Nephron (organoid): ENCODE measurements around the gene ZFY.

Experiments
- H3K27ac Mint-ChIP-seq, 3 experiments: 2 replicates each; pipeline ENCODE4 v1.8.0; 2020; ENCODE audit warnings: mixed read lengths in 3 of 3, mild to moderate bottlenecking in 2 of 3, moderate library complexity in 1 of 3
- H3K27me3 Mint-ChIP-seq: 2 replicates; pipeline ENCODE4 v1.8.0; 2021; ENCODE audit warnings: low read depth, mild to moderate bottlenecking, moderate library complexity, mixed read lengths
- H3K36me3 Mint-ChIP-seq: 2 replicates; pipeline ENCODE4 v1.8.0; 2020; ENCODE audit warnings: low read depth, mixed read lengths
- H3K4me1 Mint-ChIP-seq: 2 replicates; pipeline ENCODE4 v1.8.0; 2020; ENCODE audit warnings: mixed read lengths
- H3K4me3 Mint-ChIP-seq, 3 experiments: 2 replicates each; pipeline ENCODE4 v1.8.0; 2020; ENCODE audit warnings: mild to moderate bottlenecking in 3 of 3, mixed read lengths in 3 of 3, moderate library complexity in 2 of 3
- H3K9me3 Mint-ChIP-seq: 2 replicates; pipeline ENCODE4 v1.8.0; 2020; ENCODE audit warnings: mixed read lengths
- CTCF ChIP-seq, 3 experiments: fragments of 200-600 bp; sonication (generic); IDR thresholded peaks; one replicate each; pipeline ENCODE4 v1.5.0; 2021; ENCODE audit warnings: antibody characterized with exemption in 3 of 3; ENCODE audit not compliant: unreplicated experiment in 3 of 3

The ZFY gene

GRCh38 chrY:2907356-2907755 is 27.8 kb upstream of the ZFY start:
- H3K9me3 Mint-ChIP-seq: no peaks in the 10 kb centered on the region
- H3K4me3 Mint-ChIP-seq: no peak overlapping the region

GRCh38 chrY:2913066-2913815 is 21.9 kb upstream of the ZFY start:
- H3K27me3 Mint-ChIP-seq: no peaks in the 10 kb centered on the region
- no peaks in the 10 kb centered on the region for H3K36me3 Mint-ChIP-seq
- H3K4me1 Mint-ChIP-seq: no peaks in the 10 kb centered on the region
- H3K27ac Mint-ChIP-seq: no peak overlapping the region
- no peak overlapping the region for H3K4me3 Mint-ChIP-seq
- TF ChIP-seq CTCF (IDR thresholded peaks at IDR 0.05; ENCODE audit: unreplicated experiment in 3 of 3): no peak
- no peaks in the 10 kb centered on the region for H3K9me3 Mint-ChIP-seq

More at GRCh38 chrY:2907356-2907755, 27.8 kb upstream of the ZFY start:
- Mint-ChIP-seq H3K27ac (no peak overlapping the region), H3K4me1 (no peaks in the 10 kb centered on the region), H3K36me3 (no peaks in the 10 kb centered on the region), H3K27me3 (no peaks in the 10 kb centered on the region)
- TF ChIP-seq CTCF (IDR thresholded peaks at IDR 0.05; ENCODE audit: unreplicated experiment in 3 of 3): no peak

GRCh38 chrY:2934078-2934477 is 1.1 kb upstream of the ZFY start:
- no peaks in the 10 kb centered on the region for H3K27me3 Mint-ChIP-seq
- TF ChIP-seq CTCF (IDR thresholded peaks at IDR 0.05; ENCODE audit: unreplicated experiment in 3 of 3): no peak
- no peak overlapping the region for H3K27ac Mint-ChIP-seq
- H3K4me1 Mint-ChIP-seq: no peaks in the 10 kb centered on the region
- no peaks in the 10 kb centered on the region for H3K9me3 Mint-ChIP-seq
- no peaks in the 10 kb centered on the region for H3K36me3 Mint-ChIP-seq
- H3K4me3 Mint-ChIP-seq: no peak overlapping the region

- H3K9me3 Mint-ChIP-seq: no peaks in the 10 kb centered on the region
- TF ChIP-seq CTCF (IDR thresholded peaks at IDR 0.05; ENCODE audit: unreplicated experiment in 3 of 3): no peak
- no peaks in the 10 kb centered on the region for H3K36me3 Mint-ChIP-seq
- no peak overlapping the region for H3K4me3 Mint-ChIP-seq
- no peaks in the 10 kb centered on the region for H3K4me1 Mint-ChIP-seq
- no peak overlapping the region for H3K27ac Mint-ChIP-seq
- no peaks in the 10 kb centered on the region for H3K27me3 Mint-ChIP-seq
Measured at GRCh38 chrY:2935716-2936435, 695 bp downstream of the ZFY start.

GRCh38 chrY:2936436-2936750 is 1.2 kb downstream of the ZFY start:
- TF ChIP-seq CTCF (IDR thresholded peaks at IDR 0.05; ENCODE audit: unreplicated experiment in 3 of 3): no peak
- no peak overlapping the region for H3K27ac Mint-ChIP-seq
- H3K27me3 Mint-ChIP-seq: no peaks in the 10 kb centered on the region
- no peak overlapping the region for H3K4me3 Mint-ChIP-seq
- no peaks in the 10 kb centered on the region for H3K4me1 Mint-ChIP-seq
- no peaks in the 10 kb centered on the region for H3K36me3 Mint-ChIP-seq
- no peaks in the 10 kb centered on the region for H3K9me3 Mint-ChIP-seq

- H3K4me3 Mint-ChIP-seq: no peak overlapping the region
- H3K36me3 Mint-ChIP-seq: no peaks in the 10 kb centered on the region
- H3K27me3 Mint-ChIP-seq: no peaks in the 10 kb centered on the region
- H3K4me1 Mint-ChIP-seq: no peaks in the 10 kb centered on the region
- no peak for TF ChIP-seq CTCF (IDR thresholded peaks at IDR 0.05; ENCODE audit: unreplicated experiment in 3 of 3)
- H3K9me3 Mint-ChIP-seq: no peaks in the 10 kb centered on the region
- H3K27ac Mint-ChIP-seq: no peak overlapping the region
Measured at GRCh38 chrY:2937149-2937548, 2.0 kb downstream of the ZFY start.
